ENCODE data around the gene GNAZ.

DNA sequence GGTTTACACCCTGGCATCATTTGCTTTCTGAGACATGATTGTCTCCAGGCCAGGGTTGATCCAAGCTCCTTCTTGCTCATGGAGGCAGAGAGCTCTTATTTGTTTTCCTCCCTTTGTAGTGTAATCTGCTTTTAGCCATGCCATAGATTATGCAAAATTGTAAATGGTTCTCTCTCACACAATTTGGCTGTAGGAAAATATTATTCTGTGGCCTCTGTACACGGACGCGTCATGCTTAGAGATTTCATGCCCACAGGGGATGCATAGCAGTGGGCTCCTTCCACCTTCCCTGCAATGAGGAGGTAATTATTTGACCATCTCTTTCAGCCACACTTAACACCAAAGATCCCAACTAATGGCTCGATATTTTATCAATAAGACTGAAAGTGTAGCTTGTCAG is 37.7 kb upstream of the GNAZ start:
- no peak for TF ChIP-seq EZH2phosphoT487 (IDR thresholded peaks at IDR 0.05; ENCODE audit: borderline replicate concordance, low read length)
- TF ChIP-seq, protein P1, sequence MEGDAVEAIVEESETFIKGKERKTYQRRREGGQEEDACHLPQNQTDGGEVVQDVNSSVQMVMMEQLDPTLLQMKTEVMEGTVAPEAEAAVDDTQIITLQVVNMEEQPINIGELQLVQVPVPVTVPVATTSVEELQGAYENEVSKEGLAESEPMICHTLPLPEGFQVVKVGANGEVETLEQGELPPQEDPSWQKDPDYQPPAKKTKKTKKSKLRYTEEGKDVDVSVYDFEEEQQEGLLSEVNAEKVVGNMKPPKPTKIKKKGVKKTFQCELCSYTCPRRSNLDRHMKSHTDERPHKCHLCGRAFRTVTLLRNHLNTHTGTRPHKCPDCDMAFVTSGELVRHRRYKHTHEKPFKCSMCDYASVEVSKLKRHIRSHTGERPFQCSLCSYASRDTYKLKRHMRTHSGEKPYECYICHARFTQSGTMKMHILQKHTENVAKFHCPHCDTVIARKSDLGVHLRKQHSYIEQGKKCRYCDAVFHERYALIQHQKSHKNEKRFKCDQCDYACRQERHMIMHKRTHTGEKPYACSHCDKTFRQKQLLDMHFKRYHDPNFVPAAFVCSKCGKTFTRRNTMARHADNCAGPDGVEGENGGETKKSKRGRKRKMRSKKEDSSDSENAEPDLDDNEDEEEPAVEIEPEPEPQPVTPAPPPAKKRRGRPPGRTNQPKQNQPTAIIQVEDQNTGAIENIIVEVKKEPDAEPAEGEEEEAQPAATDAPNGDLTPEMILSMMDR (IDR thresholded peaks at IDR 0.05; ENCODE audit: low read depth, low read length, poor library complexity, severe bottlenecking) = no peak
